Measurements from ENCODE around the gene GNG12.
"Not testable (repeated sequence)": the region's sequence is repeated elsewhere in the genome, so short reads cannot be mapped to it uniquely, and the experiment has no call there.

Gene GNG12

DNA sequence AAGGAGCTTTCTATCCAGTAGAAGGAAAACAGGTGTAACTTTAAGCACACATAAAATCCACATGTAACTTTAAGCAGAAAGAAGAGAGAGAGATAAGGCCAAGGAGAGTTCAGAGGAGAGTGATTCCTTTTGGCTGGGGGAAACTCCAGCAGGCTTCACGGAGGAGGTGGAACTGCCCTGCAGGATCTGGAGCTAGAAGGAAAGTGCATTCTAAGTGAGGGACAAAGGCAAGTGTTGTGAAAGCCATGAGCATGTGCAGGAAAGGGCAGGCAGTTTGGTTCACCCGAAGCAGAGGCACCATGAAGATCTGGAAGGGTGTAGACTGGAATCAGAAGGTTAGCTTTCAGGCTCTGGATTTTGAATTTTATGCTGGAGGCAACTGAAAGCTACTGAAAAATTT, 101.9 kb downstream of the GNG12 start:
- TF ChIP-seq GLIS3 (CRISPR knock-in tag; IDR thresholded peaks at IDR 0.05) (no peak), TCF4 (CRISPR knock-in tag; IDR thresholded peaks at IDR 0.05; ENCODE audit: borderline replicate concordance) (no peak), PPARA (CRISPR knock-in tag; IDR thresholded peaks at IDR 0.05; ENCODE audit: borderline replicate concordance) (no peak), ZNF70 (CRISPR knock-in tag; IDR thresholded peaks at IDR 0.05) (no peak), CSDC2 (CRISPR knock-in tag; IDR thresholded peaks at IDR 0.05) (no peak), ZNF8 (CRISPR knock-in tag; IDR thresholded peaks at IDR 0.05) (no peak), SNAI2 (CRISPR knock-in tag; IDR thresholded peaks at IDR 0.05) (no peak), RARB (CRISPR knock-in tag; IDR thresholded peaks at IDR 0.05) (no peak), ARNTL (CRISPR knock-in tag; IDR thresholded peaks at IDR 0.05; ENCODE audit: borderline replicate concordance, low read depth) (no peak), ESRRG (CRISPR knock-in tag; IDR thresholded peaks at IDR 0.05) (no peak)
- TF ChIP-seq, protein P1, sequence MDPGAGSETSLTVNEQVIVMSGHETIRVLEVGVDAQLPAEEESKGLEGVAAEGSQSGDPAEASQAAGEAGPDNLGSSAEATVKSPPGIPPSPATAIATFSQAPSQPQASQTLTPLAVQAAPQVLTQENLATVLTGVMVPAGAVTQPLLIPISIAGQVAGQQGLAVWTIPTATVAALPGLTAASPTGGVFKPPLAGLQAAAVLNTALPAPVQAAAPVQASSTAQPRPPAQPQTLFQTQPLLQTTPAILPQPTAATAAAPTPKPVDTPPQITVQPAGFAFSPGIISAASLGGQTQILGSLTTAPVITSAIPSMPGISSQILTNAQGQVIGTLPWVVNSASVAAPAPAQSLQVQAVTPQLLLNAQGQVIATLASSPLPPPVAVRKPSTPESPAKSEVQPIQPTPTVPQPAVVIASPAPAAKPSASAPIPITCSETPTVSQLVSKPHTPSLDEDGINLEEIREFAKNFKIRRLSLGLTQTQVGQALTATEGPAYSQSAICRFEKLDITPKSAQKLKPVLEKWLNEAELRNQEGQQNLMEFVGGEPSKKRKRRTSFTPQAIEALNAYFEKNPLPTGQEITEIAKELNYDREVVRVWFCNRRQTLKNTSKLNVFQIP (CRISPR knock-in tag; IDR thresholded peaks at IDR 0.05; ENCODE audit: borderline replicate concordance, low read depth): no peak
- TF ChIP-seq, protein P2, sequence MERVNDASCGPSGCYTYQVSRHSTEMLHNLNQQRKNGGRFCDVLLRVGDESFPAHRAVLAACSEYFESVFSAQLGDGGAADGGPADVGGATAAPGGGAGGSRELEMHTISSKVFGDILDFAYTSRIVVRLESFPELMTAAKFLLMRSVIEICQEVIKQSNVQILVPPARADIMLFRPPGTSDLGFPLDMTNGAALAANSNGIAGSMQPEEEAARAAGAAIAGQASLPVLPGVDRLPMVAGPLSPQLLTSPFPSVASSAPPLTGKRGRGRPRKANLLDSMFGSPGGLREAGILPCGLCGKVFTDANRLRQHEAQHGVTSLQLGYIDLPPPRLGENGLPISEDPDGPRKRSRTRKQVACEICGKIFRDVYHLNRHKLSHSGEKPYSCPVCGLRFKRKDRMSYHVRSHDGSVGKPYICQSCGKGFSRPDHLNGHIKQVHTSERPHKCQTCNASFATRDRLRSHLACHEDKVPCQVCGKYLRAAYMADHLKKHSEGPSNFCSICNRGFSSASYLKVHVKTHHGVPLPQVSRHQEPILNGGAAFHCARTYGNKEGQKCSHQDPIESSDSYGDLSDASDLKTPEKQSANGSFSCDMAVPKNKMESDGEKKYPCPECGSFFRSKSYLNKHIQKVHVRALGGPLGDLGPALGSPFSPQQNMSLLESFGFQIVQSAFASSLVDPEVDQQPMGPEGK (CRISPR knock-in tag; IDR thresholded peaks at IDR 0.05; ENCODE audit: borderline replicate concordance): no peak
- TF ChIP-seq, protein P3, sequence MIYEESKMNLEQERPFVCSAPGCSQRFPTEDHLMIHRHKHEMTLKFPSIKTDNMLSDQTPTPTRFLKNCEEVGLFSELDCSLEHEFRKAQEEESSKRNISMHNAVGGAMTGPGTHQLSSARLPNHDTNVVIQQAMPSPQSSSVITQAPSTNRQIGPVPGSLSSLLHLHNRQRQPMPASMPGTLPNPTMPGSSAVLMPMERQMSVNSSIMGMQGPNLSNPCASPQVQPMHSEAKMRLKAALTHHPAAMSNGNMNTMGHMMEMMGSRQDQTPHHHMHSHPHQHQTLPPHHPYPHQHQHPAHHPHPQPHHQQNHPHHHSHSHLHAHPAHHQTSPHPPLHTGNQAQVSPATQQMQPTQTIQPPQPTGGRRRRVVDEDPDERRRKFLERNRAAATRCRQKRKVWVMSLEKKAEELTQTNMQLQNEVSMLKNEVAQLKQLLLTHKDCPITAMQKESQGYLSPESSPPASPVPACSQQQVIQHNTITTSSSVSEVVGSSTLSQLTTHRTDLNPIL (CRISPR knock-in tag; IDR thresholded peaks at IDR 0.05; ENCODE audit: low read depth): no peak
- TF ChIP-seq, protein P4, sequence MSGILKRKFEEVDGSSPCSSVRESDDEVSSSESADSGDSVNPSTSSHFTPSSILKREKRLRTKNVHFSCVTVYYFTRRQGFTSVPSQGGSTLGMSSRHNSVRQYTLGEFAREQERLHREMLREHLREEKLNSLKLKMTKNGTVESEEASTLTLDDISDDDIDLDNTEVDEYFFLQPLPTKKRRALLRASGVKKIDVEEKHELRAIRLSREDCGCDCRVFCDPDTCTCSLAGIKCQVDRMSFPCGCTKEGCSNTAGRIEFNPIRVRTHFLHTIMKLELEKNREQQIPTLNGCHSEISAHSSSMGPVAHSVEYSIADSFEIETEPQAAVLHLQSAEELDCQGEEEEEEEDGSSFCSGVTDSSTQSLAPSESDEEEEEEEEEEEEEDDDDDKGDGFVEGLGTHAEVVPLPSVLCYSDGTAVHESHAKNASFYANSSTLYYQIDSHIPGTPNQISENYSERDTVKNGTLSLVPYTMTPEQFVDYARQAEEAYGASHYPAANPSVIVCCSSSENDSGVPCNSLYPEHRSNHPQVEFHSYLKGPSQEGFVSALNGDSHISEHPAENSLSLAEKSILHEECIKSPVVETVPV (CRISPR knock-in tag; IDR thresholded peaks at IDR 0.05): no peak
- no peak for ATAC-seq

DNA sequence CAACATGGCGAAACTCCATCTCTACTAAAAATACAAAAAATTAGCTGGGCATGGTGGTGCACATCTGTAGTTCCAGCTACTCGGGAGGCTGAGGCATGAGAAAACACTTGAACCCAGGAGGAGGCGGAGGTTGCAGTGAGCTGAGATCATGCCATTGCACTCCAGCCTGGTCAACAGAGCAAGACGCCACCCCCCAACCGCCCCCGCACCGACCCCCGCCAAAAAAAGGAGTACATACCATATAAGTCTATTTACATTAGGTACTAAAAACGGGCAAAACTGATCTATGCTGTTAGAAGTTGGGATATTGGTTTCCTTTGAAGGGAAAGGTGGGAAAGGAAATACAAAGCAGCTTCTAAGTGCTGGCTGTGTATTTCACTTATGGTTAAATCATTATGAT, 103.0 kb downstream of the GNG12 start:
- not testable (repeated sequence) for ATAC-seq

DNA sequence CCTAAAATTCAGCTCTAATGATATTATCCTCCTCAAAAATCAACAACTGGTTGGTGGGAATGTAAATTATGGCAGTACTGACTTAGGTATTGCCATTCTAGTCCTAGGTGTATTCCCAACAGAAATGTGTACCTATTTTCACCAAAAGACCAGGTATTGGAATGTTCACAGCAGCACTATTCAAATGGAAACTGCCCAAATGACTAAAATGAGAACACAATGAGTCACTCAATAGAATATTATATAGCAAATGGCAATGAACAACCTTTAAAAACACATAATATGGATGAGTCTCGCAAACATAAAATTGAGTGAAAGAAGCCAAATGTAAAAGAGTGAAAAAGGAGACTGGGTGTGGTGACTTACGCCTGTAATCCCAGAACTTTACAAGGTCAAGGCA, 103.4 kb downstream of the GNG12 start:
- TF ChIP-seq PPARA (CRISPR knock-in tag; IDR thresholded peaks at IDR 0.05; ENCODE audit: borderline replicate concordance): no peak
- TF ChIP-seq, protein P1 (CRISPR knock-in tag; IDR thresholded peaks at IDR 0.05; ENCODE audit: borderline replicate concordance, low read depth): no peak
- TF ChIP-seq, protein P5, sequence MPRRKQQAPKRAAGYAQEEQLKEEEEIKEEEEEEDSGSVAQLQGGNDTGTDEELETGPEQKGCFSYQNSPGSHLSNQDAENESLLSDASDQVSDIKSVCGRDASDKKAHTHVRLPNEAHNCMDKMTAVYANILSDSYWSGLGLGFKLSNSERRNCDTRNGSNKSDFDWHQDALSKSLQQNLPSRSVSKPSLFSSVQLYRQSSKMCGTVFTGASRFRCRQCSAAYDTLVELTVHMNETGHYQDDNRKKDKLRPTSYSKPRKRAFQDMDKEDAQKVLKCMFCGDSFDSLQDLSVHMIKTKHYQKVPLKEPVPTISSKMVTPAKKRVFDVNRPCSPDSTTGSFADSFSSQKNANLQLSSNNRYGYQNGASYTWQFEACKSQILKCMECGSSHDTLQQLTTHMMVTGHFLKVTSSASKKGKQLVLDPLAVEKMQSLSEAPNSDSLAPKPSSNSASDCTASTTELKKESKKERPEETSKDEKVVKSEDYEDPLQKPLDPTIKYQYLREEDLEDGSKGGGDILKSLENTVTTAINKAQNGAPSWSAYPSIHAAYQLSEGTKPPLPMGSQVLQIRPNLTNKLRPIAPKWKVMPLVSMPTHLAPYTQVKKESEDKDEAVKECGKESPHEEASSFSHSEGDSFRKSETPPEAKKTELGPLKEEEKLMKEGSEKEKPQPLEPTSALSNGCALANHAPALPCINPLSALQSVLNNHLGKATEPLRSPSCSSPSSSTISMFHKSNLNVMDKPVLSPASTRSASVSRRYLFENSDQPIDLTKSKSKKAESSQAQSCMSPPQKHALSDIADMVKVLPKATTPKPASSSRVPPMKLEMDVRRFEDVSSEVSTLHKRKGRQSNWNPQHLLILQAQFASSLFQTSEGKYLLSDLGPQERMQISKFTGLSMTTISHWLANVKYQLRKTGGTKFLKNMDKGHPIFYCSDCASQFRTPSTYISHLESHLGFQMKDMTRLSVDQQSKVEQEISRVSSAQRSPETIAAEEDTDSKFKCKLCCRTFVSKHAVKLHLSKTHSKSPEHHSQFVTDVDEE (CRISPR knock-in tag; IDR thresholded peaks at IDR 0.05): no peak
- no peak for TF ChIP-seq OSR1 (CRISPR knock-in tag; IDR thresholded peaks at IDR 0.05)
- TF ChIP-seq, protein P2 (CRISPR knock-in tag; IDR thresholded peaks at IDR 0.05; ENCODE audit: borderline replicate concordance): no peak
- TF ChIP-seq, protein P4 (CRISPR knock-in tag; IDR thresholded peaks at IDR 0.05): no peak
- TF ChIP-seq ZFP30 (CRISPR knock-in tag; IDR thresholded peaks at IDR 0.05): no peak
- TF ChIP-seq ESRRG (CRISPR knock-in tag; IDR thresholded peaks at IDR 0.05): no peak
- no peak for ATAC-seq
